ENCODE data around the gene MAP7D3. TPM values are rescaled to one million over a fixed set of nuclear protein-coding genes. Genes with fewer than 3 reads are reported as not detected.
"Not testable (repeated sequence)": the region's sequence is repeated elsewhere in the genome, so short reads cannot be mapped to it uniquely, and the experiment has no call there.

The MAP7D3 gene
- total RNA-seq, 1 donor from 2014 or later, result 9.2 TPM

DNA sequence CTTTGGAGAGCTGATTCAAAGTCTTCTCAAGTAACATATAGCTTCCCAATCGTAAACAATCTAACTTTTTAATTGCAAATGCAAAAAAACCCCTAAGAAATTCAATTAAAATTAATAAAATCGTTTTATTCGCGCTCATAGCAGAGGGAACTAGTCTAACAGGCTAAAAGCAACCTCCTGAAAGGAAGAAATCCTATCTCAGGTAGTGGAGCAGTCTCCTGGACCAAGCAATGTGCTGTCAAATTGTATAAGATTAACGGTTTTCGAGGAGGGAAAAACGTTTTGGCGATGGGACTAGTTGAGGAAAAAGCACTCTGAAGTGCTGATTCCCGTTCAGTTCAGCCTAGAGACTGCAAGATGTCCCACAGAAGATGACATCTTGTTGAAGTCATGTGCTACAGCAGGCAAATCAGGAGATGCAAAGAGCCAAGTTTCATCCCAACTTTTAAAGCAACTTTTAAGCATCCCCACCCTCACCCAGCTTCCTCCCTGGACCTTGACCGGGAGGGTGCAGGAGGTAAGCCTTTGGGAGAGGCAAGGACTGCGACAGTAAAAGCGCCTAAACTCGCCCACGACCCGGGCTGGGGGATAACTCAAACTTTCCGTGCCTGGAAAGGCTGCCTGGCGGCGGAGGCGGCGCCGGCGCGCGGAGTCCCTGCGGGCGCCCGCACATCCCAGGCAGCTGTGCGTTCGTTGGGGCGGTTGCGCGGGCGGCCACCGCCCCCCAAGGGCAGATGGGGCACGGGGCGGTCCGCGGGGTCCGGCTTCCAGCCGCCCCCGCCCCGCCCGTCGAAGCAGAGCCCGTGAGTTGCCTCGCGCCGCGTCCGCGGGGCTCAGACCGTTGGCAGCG lies 784 bp downstream of the MAP7D3 start:
- no peak for TF ChIP-seq CTCF (IDR thresholded peaks at IDR 0.05; ENCODE audit: insufficient read depth, low read length, poor library complexity, severe bottlenecking)
- Histone ChIP-seq H3K36me3 (ENCODE audit: control insufficient read depth, insufficient read depth, low read length) (no peaks in the 10 kb centered on the region), H3K27me3 (ENCODE audit: control insufficient read depth, insufficient read depth, low read length) (no peaks in the 10 kb centered on the region), H3K4me3 (ENCODE audit: low read depth, low read length) (peak overlapping the region; percentile 72)
- no peak for DNase-seq (ENCODE audit: low read depth)

- Histone ChIP-seq H3K27me3 (ENCODE audit: control insufficient read depth, insufficient read depth, low read length) (no peaks in the 10 kb centered on the region), H3K36me3 (ENCODE audit: control insufficient read depth, insufficient read depth, low read length) (no peaks in the 10 kb centered on the region), H3K4me3 (ENCODE audit: low read depth, low read length) (no peak overlapping the region)
- DNase-seq (ENCODE audit: low read depth), result no peak
- TF ChIP-seq CTCF (IDR thresholded peaks at IDR 0.05; ENCODE audit: insufficient read depth, low read length, poor library complexity, severe bottlenecking), result no peak
These were observed 5.0 kb downstream of the MAP7D3 start for GRCh38 chrX:136246201-136246600.

DNA sequence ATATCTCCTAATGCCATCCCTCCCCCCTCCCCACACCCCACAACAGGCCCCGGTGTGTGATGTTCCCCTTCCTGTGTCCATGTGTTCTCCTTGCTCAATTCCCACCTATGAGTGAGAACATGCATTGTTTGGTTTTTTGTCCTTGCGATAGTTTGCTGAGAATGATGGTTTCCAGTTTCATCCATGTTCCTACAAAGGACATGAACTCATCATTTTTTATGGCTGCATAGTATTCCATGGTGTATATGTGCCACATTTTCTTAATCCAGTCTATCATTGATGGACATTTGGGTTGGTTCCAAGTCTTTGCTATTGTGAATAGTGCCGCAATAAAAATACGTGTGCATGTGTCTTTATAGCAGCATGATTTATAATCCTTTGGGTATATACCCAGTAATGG lies 13.4 kb downstream of the MAP7D3 start:
- H3K4me3 ChIP-seq (ENCODE audit: low read depth, low read length); H3K36me3 ChIP-seq (ENCODE audit: control insufficient read depth, insufficient read depth, low read length); H3K27me3 ChIP-seq (ENCODE audit: control insufficient read depth, insufficient read depth, low read length); DNase-seq (ENCODE audit: low read depth): not testable (repeated sequence)

GRCh38 chrX:136237074-136237473 lies 14.1 kb downstream of the MAP7D3 start:
- DNase-seq (ENCODE audit: low read depth), result no peak
- Histone ChIP-seq H3K36me3 (ENCODE audit: control insufficient read depth, insufficient read depth, low read length) (no peaks in the 10 kb centered on the region), H3K27me3 (ENCODE audit: control insufficient read depth, insufficient read depth, low read length) (no peaks in the 10 kb centered on the region), H3K4me3 (ENCODE audit: low read depth, low read length) (no peak overlapping the region)
- no peak for TF ChIP-seq CTCF (IDR thresholded peaks at IDR 0.05; ENCODE audit: insufficient read depth, low read length, poor library complexity, severe bottlenecking)

- no peaks in the 10 kb centered on the region for H3K36me3 ChIP-seq (ENCODE audit: control insufficient read depth, insufficient read depth, low read length)
- no peak for DNase-seq (ENCODE audit: low read depth)
- H3K27me3 ChIP-seq (ENCODE audit: control insufficient read depth, insufficient read depth, low read length), result no peaks in the 10 kb centered on the region
- no peak overlapping the region for H3K4me3 ChIP-seq (ENCODE audit: low read depth, low read length)
- TF ChIP-seq CTCF (IDR thresholded peaks at IDR 0.05; ENCODE audit: insufficient read depth, low read length, poor library complexity, severe bottlenecking), result no peak
These were observed 22.4 kb downstream of the MAP7D3 start for GRCh38 chrX:136228839-136229207.

- Histone ChIP-seq H3K4me3 (ENCODE audit: low read depth, low read length) (no peak overlapping the region), H3K27me3 (ENCODE audit: control insufficient read depth, insufficient read depth, low read length) (no peaks in the 10 kb centered on the region), H3K36me3 (ENCODE audit: control insufficient read depth, insufficient read depth, low read length) (no peaks in the 10 kb centered on the region)
- TF ChIP-seq CTCF (IDR thresholded peaks at IDR 0.05; ENCODE audit: insufficient read depth, low read length, poor library complexity, severe bottlenecking), result no peak
- DNase-seq (ENCODE audit: low read depth), result no peak
These were observed 23.0 kb downstream of the MAP7D3 start for GRCh38 chrX:136227948-136228838.
